Endothelial cell of umbilical vein (primary cell): Measurements from ENCODE around the gene ADGRE1. TPM values are rescaled to one million over a fixed set of nuclear protein-coding genes. Genes with fewer than 3 reads are reported as not detected.

ENCODE experiments used
- BruUV-seq: library from RNA; stranded (reverse); fragments of 400-500 nt; replicated peaks from 2 replicates; lab custom pipeline; 2021; lab: Mats Ljungman, UMichigan
- CTCF ChIA-PET: fragments of 300-600, 350-600 bp; sonication (Branson Sonifier 250); formaldehyde crosslinking; loops from one replicate; lab custom pipeline; 2021; ENCODE audit warnings: antibody characterized with exemption, inconsistent platforms; lab: Charles Lee
- POLR2A ChIA-PET: fragments of 300-600, 350-600 bp; sonication (Branson Sonifier 250); formaldehyde crosslinking; loops from one replicate; lab custom pipeline; 2021; ENCODE audit warnings: antibody characterized with exemption, inconsistent platforms; lab: Charles Lee
- DNase-seq: peaks from one replicate; pipeline ENCODE4 v3.0.0-alpha.2; 2011; ENCODE audit warnings: low read depth, low spot score
- FAIRE-seq: peaks from 2 replicates; lab custom pipeline; 2011; peaks lifted over from hg19 to GRCh38; lab: Jason Lieb, UNC
- H2AFZ ChIP-seq: 2 replicates; pipeline ENCODE4 v1.6.0; 2012; ENCODE audit warnings: low read depth, low read length, control low read depth, inconsistent platforms
- H3K27ac ChIP-seq: 2 replicates; pipeline ENCODE4 v1.5.1; 2011; ENCODE audit warnings: low read depth, mild to moderate bottlenecking, control low read depth, low read length, moderate library complexity; ENCODE audit not compliant: insufficient read depth
- H3K27me3 ChIP-seq, 2 experiments: 2 replicates each; pipeline versions ENCODE4 v1.6.0 to v1.6.1; 2011; ENCODE audit warnings: low read length in 2 of 2, mixed read lengths in 1 of 2; ENCODE audit not compliant: control insufficient read depth in 2 of 2, insufficient read depth in 2 of 2
- H3K36me3 ChIP-seq, 2 experiments: 2 replicates in 1 of 2; 3 replicates in 1 of 2; pipeline ENCODE4 v1.5.1; 2011; ENCODE audit warnings: low read length in 2 of 2, mild to moderate bottlenecking in 1 of 2, moderate library complexity in 1 of 2; ENCODE audit not compliant: control insufficient read depth in 2 of 2, insufficient read depth in 2 of 2; ENCODE audit errors: extremely low read depth in 1 of 2
- H3K4me1 ChIP-seq: 3 replicates; pipeline ENCODE4 v1.5.1; 2011; ENCODE audit warnings: mild to moderate bottlenecking, low read length; ENCODE audit not compliant: control insufficient read depth, insufficient read depth; ENCODE audit errors: extremely low read depth
- H3K4me2 ChIP-seq: 2 replicates; pipeline ENCODE4 v1.6.1; 2011; ENCODE audit warnings: low read length, control low read depth, mixed read lengths; ENCODE audit not compliant: insufficient read depth
- H3K4me3 ChIP-seq, 3 experiments: fragments of 200-600 bp in 1 of 3; sonication (generic), shearing (Covaris generic) in 1 of 3; replicated peaks in 1 of 3; 2 replicates each; pipeline ENCODE4 v1.5.1; 2011 to 2016; ENCODE audit warnings: control low read depth in 3 of 3, low read length in 3 of 3, mild to moderate bottlenecking in 2 of 3, inconsistent platforms in 1 of 3, low read depth in 1 of 3, moderate library complexity in 1 of 3; ENCODE audit not compliant: insufficient read depth in 1 of 3
- H3K79me2 ChIP-seq: 2 replicates; pipeline ENCODE4 v1.6.0; 2012; ENCODE audit warnings: low read length, inconsistent platforms; ENCODE audit not compliant: control insufficient read depth, insufficient read depth
- H3K9ac ChIP-seq: replicated peaks from 2 replicates; pipeline ENCODE3; 2011; ENCODE audit warnings: low read length, control low read depth; ENCODE audit not compliant: insufficient read depth; ENCODE audit errors: extremely low read depth
- H3K9me1 ChIP-seq: replicated peaks from 3 replicates; pipeline ENCODE4 v1.6.0; 2011; ENCODE audit warnings: mild to moderate bottlenecking, low read length; ENCODE audit not compliant: control insufficient read depth, insufficient read depth; ENCODE audit errors: extremely low read depth
- H3K9me3 ChIP-seq: replicated peaks from 2 replicates; pipeline ENCODE4 v1.5.1; 2012; ENCODE audit warnings: low read length, inconsistent platforms; ENCODE audit not compliant: control insufficient read depth, insufficient read depth
- H4K20me1 ChIP-seq: replicated peaks from 2 replicates; pipeline ENCODE3; 2011; ENCODE audit warnings: mild to moderate bottlenecking, low read length; ENCODE audit not compliant: control insufficient read depth, insufficient read depth; ENCODE audit errors: extremely low read depth
- CTCF ChIP-seq, 2 donors: IDR thresholded peaks; 1 replicate in 1 of 2; 2 replicates in 1 of 2; pipeline ENCODE4 v1.5.1; 2011; ENCODE audit warnings: low read length in 2 of 2, mild to moderate bottlenecking in 2 of 2, moderate library complexity in 2 of 2, control low read depth in 1 of 2, inconsistent platforms in 1 of 2, low read depth in 1 of 2; ENCODE audit not compliant: insufficient read depth in 1 of 2; ENCODE audit errors: extremely low read depth in 1 of 2
- EZH2 ChIP-seq: IDR thresholded peaks from 2 replicates; pipeline ENCODE4 v1.6.1; 2012; ENCODE audit warnings: borderline replicate concordance, low read depth, mild to moderate bottlenecking, moderate library complexity, low read length, inconsistent platforms; ENCODE audit not compliant: severe bottlenecking
- FOS ChIP-seq: IDR thresholded peaks from 2 replicates; pipeline ENCODE4 v1.6.1; 2011; ENCODE audit warnings: mild to moderate bottlenecking, low read length, moderate library complexity, borderline replicate concordance; ENCODE audit not compliant: insufficient read depth
- GATA2 ChIP-seq: IDR thresholded peaks from 2 replicates; pipeline ENCODE4 v1.7.0; 2011; ENCODE audit warnings: low read depth, mild to moderate bottlenecking, moderate library complexity, mixed read lengths, low read length; ENCODE audit not compliant: insufficient read length, insufficient read depth
- JUN ChIP-seq: IDR thresholded peaks from 2 replicates; pipeline ENCODE4 v1.6.1; 2011; ENCODE audit warnings: borderline replicate concordance, low read depth; ENCODE audit not compliant: insufficient read length, insufficient read depth
- MAX ChIP-seq: IDR thresholded peaks from 2 replicates; pipeline ENCODE4 v1.6.1; 2011; ENCODE audit not compliant: insufficient read depth, insufficient read length
- MYC ChIP-seq: IDR thresholded peaks from one replicate; pipeline ENCODE4 v1.6.1; 2011; ENCODE audit warnings: mild to moderate bottlenecking, low read depth, low read length
- POLR2A ChIP-seq: IDR thresholded peaks from 2 replicates; pipeline ENCODE4 v1.6.1; 2012; ENCODE audit warnings: low read depth, mild to moderate bottlenecking, control low read depth, low read length
- POLR2AphosphoS5 ChIP-seq: IDR thresholded peaks from 2 replicates; pipeline ENCODE4 v1.6.1; 2012; ENCODE audit warnings: low read depth, mild to moderate bottlenecking, control low read depth, low read length, moderate library complexity; ENCODE audit not compliant: insufficient read depth
- dilution Hi-C: fragments of 300-500 bp; cut with MboI; formaldehyde crosslinking; loops from one replicate; pipeline ENCODE4 v1.15.0; 2019; ENCODE audit warnings: low sequenced_read_pairs; ENCODE audit not compliant: extremely low pct_ligation_motif_present
- intact Hi-C: fragments of 100-400 bp; cut with micrococcal nuclease; formaldehyde crosslinking; loops from one replicate; pipeline ENCODE4 v1.10.0; 2022
- polyA plus RNA-seq, 4 experiments: library from polyadenylated mRNA; depleted of rRNA in 3 of 4; stranded (reverse) in 3 of 4; unstranded in 1 of 4; fragments of >200 nt; gene quantifications; 2 replicates each; pipeline versions ENCODE4 v1.2.1 to v1.2.3, GENCODE V29; 2011 to 2012; ENCODE audit warnings: missing spikeins in 1 of 4
- total RNA-seq: library from RNA; stranded (reverse); gene quantifications from 2 replicates; pipeline ENCODE4 v1.2.3, GENCODE V29; 2021

ADGRE1 gene
- total and polyA plus RNA-seq, 2 donors (not counting 3 experiments of a cell fraction or from before 2014, with no cell fraction given), result not detected

GRCh38 chr19:6914321-6914720 lies 26.9 kb downstream of the ADGRE1 start:
- dilution Hi-C loops, result no loop called here
- FAIRE-seq, result no peak
- BruUV-seq, result no TSS peak

More at GRCh38 chr19:6914321-6914720, 26.9 kb downstream of the ADGRE1 start:
- no peak overlapping the region for H3K4me2 ChIP-seq
- DNase-seq, result no peak
- no peaks in the 10 kb centered on the region for H3K27me3 ChIP-seq
- TF ChIP-seq MAX (no peak), JUN (no peak), GATA2 (no peak), CTCF (IDR thresholded peaks at IDR 0.05; ENCODE audit: extremely low read depth in 1 of 2, insufficient read depth in 1 of 2, low read depth in 1 of 2, low read length in 2 of 2) (no peak), POLR2AphosphoS5 (no peak), EZH2 (no peak), POLR2A (no peak), MYC (no peak), FOS (no peak)
- no peak overlapping the region for H3K27ac ChIP-seq
- no peak overlapping the region for H2AFZ ChIP-seq
- no peak overlapping the region for H3K4me3 ChIP-seq
- H3K9me3 ChIP-seq, result no peaks in the 10 kb centered on the region
- no peaks in the 10 kb centered on the region for H4K20me1 ChIP-seq
- CTCF ChIA-PET, result no interaction called here
- H3K9ac ChIP-seq, result no peak overlapping the region
- POLR2A ChIA-PET, result no interaction called here
- intact Hi-C loops, result no loop called here
- no peaks in the 10 kb centered on the region for H3K79me2 ChIP-seq
- no peaks in the 10 kb centered on the region for H3K4me1 ChIP-seq
- no peaks in the 10 kb centered on the region for H3K36me3 ChIP-seq
- no peaks in the 10 kb centered on the region for H3K9me1 ChIP-seq
